ENCODE results near the gene MLXIP. TPM values are rescaled to one million over a fixed set of nuclear protein-coding genes. Genes with fewer than 3 reads are reported as not detected.
A peak's percentile ranks its signal among the peaks of the same experiment; 100 is the strongest.

MLXIP gene
- total RNA-seq, 1 experiment from 2014 or later = 31.3 TPM

- no peak for DNase-seq (ENCODE audit: low spot score)
These were observed 105.0 kb downstream of the MLXIP start for GRCh38 chr12:122183588-122183940.

GRCh38 chr12:122184517-122184916 is 106.0 kb downstream of the MLXIP start:
- no peak for DNase-seq (ENCODE audit: low spot score)

- no peak for DNase-seq (ENCODE audit: low spot score)
These were observed 106.5 kb downstream of the MLXIP start for GRCh38 chr12:122185079-122185478.

GRCh38 chr12:122185494-122186082 is 107.0 kb downstream of the MLXIP start:
- DNase-seq (ENCODE audit: low spot score) = no peak

GRCh38 chr12:122187466-122187865 is 108.9 kb downstream of the MLXIP start:
- no peak for DNase-seq (ENCODE audit: low spot score)

GRCh38 chr12:122189626-122190475 is 111.3 kb downstream of the MLXIP start:
- no peak for DNase-seq (ENCODE audit: low spot score)

GRCh38 chr12:122190842-122191668 is 112.5 kb downstream of the MLXIP start:
- DNase-seq (ENCODE audit: low spot score) = peak; percentile 85

- no peak for DNase-seq (ENCODE audit: low spot score)
These were observed 113.9 kb downstream of the MLXIP start for GRCh38 chr12:122192441-122192840.

- DNase-seq (ENCODE audit: low spot score) = no peak
These were observed 116.2 kb downstream of the MLXIP start for GRCh38 chr12:122194804-122195203.

GRCh38 chr12:122195405-122195804 is 116.8 kb downstream of the MLXIP start:
- DNase-seq (ENCODE audit: low spot score) = no peak

Other genes starting within 250 kb of the MLXIP start
- not detected in 2 replicates for gene HPD, start 219.9 kb upstream of the MLXIP start, total RNA-seq (2014; rRNA removed; shearing (Covaris generic))
- 116 and 129 TPM in 2 replicates for gene PSMD9, start 190.0 kb upstream of the MLXIP start, total RNA-seq (2014; rRNA removed; shearing (Covaris generic))
- gene CFAP251, start 160.2 kb upstream of the MLXIP start, total RNA-seq (2014; rRNA removed; shearing (Covaris generic)) = 0.92 and 1.2 TPM in 2 replicates
- gene BCL7A, start 56.9 kb upstream of the MLXIP start, total RNA-seq (2014; rRNA removed; shearing (Covaris generic)) = 8.3 and 11.0 TPM in 2 replicates
- not detected in 2 replicates for gene IL31, start 95.5 kb downstream of the MLXIP start, total RNA-seq (2014; rRNA removed; shearing (Covaris generic))
- not detected in 2 replicates for gene LRRC43, start 104.4 kb downstream of the MLXIP start, total RNA-seq (2014; rRNA removed; shearing (Covaris generic))
- gene B3GNT4, start 125.0 kb downstream of the MLXIP start, total RNA-seq (2014; rRNA removed; shearing (Covaris generic)) = 1.4 and 2.1 TPM in 2 replicates
- gene DIABLO, start 147.3 kb downstream of the MLXIP start, total RNA-seq (2014; rRNA removed; shearing (Covaris generic)) = 47.0 TPM in 2 replicates
- 13.6 and 18.4 TPM in 2 replicates for gene VPS33A, start 187.7 kb downstream of the MLXIP start, total RNA-seq (2014; rRNA removed; shearing (Covaris generic))

All from HT-29 (cell line).